ENCODE data around the gene FBXL3.

DNA sequence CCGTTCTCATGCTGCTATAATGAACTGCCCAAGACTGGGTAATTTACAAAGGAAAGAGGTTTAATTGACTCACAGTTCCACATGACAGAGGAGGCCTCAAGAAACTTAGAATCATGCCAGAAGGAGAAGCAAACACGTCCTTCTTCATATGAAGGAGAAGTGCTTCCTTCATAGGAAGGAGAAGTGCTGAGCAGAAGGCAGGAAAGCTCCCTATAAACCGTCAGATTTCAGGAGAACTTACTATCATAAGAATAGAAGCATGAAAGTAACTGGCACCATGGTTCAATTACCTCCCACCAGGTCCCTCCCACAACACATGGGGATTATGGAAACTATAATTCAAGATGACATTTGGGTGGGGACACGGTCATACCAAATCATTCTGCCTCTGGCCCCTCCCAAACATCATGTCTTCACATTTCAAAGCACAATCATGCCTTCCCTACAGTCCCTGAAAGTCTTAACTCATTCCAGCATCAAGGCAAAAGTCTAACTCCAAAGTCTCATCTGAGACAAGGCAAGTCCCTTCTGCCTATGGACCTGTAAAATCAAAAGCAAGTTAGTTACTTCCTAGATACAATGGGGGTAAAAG is 68.0 kb downstream of the FBXL3 start:
- TF ChIP-seq, protein P1, sequence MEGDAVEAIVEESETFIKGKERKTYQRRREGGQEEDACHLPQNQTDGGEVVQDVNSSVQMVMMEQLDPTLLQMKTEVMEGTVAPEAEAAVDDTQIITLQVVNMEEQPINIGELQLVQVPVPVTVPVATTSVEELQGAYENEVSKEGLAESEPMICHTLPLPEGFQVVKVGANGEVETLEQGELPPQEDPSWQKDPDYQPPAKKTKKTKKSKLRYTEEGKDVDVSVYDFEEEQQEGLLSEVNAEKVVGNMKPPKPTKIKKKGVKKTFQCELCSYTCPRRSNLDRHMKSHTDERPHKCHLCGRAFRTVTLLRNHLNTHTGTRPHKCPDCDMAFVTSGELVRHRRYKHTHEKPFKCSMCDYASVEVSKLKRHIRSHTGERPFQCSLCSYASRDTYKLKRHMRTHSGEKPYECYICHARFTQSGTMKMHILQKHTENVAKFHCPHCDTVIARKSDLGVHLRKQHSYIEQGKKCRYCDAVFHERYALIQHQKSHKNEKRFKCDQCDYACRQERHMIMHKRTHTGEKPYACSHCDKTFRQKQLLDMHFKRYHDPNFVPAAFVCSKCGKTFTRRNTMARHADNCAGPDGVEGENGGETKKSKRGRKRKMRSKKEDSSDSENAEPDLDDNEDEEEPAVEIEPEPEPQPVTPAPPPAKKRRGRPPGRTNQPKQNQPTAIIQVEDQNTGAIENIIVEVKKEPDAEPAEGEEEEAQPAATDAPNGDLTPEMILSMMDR (conservative IDR thresholded peaks at IDR 0.05; ENCODE audit: low read depth, low read length), result no peak
- TF ChIP-seq, protein P2, sequence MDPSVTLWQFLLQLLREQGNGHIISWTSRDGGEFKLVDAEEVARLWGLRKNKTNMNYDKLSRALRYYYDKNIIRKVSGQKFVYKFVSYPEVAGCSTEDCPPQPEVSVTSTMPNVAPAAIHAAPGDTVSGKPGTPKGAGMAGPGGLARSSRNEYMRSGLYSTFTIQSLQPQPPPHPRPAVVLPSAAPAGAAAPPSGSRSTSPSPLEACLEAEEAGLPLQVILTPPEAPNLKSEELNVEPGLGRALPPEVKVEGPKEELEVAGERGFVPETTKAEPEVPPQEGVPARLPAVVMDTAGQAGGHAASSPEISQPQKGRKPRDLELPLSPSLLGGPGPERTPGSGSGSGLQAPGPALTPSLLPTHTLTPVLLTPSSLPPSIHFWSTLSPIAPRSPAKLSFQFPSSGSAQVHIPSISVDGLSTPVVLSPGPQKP (IDR thresholded peaks at IDR 0.05; ENCODE audit: borderline replicate concordance, low read depth, low read length), result no peak
- TF ChIP-seq CEBPB (IDR thresholded peaks at IDR 0.05; ENCODE audit: low read depth, low read length) (no peak), RAD21 (IDR thresholded peaks at IDR 0.05; ENCODE audit: low read length) (no peak)
